Measurements from ENCODE around the gene PHLDA2.

Gene PHLDA2

GRCh38 chr11:2892215-2892966, 36.8 kb downstream of the PHLDA2 start:
- DNase-seq: peak; percentile 85

GRCh38 chr11:2891326-2892214, 37.6 kb downstream of the PHLDA2 start:
- DNase-seq: no peak

- peak; percentile 69 for DNase-seq
These were observed 38.5 kb downstream of the PHLDA2 start for GRCh38 chr11:2890466-2891294.

DNA sequence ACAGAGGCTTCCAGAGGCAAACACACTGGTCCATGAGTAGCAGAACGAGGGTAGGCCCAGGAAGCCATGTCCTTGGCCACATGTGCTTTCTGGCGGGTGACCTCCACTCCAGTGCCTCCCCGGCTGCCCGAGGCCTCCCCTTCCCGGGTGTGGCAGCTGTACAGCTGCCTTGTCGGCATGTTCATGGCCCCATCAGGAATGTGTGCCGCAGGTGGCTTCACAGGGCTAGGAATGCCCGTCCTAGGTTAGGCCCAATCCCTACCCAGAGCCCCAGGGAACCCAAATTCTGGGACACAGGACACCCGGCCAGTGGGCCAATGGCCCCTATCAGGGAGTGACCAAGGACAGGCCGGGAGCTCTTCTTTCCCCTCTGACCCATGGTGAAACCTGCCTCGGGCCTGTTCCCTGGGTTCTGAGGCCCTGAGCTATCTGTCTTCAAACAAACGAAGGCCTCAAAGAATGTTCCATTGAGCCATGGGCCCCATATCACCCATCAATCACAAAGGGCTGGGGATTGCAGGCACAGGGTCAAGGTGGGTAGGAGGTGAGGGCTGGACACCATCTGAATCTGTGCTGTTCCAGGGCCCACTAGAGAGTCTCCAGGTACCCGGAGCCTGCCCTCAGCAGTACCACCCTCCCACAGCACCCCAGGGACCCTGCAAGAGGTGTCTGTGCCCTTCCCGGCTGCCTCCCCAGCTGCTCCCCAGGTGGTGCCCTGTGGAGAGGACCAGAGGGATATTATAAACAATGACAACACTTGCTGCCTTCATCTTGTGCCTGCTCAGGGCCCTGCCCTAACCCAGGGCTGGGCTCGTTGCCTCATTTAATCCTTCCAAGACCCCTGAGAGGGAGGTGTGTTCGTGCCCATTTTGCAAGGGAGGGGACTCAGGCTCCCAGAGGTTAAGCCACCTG, 39.6 kb downstream of the PHLDA2 start:
- no peak for DNase-seq

- DNase-seq: peak; percentile 81
These were observed 40.8 kb downstream of the PHLDA2 start for GRCh38 chr11:2888266-2888968.

DNA sequence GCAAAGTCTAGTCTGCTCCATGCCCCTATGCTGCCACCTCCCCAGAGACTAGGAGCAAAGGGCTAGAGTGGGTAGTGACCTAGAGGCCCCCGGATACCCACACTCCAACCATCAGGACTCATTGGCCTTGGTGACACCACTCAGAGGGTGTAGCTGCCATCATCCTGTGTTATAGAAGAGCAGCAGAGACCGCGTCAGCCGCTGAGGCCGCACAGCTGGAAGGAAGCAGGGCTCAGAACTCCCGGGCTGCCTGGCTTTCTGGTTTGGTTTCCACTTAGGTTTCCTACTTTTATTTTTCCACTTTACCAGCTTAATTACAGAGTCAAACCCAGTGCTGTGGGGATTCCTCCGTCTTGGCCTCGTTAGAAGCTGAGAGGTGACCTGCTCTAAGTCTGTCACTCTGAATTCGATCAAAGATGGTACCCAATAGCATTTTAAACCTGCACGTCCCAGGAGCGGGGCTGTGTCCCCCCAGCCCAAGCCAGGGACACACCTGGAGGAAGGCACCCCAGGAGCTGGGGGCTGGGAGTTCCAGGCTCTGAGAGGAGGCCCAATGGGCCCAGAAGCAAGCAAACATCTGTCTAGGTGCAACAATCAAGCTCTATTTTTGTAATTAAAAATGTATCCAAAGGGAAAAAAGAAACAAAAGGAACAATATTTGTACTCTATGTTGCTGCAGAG, 41.6 kb downstream of the PHLDA2 start:
- peak; percentile 22 for DNase-seq

- no peak for DNase-seq
These were observed 42.3 kb downstream of the PHLDA2 start for GRCh38 chr11:2886936-2887335.

GRCh38 chr11:2886191-2886894, 42.9 kb downstream of the PHLDA2 start:
- peak; percentile 64 for DNase-seq

DNA sequence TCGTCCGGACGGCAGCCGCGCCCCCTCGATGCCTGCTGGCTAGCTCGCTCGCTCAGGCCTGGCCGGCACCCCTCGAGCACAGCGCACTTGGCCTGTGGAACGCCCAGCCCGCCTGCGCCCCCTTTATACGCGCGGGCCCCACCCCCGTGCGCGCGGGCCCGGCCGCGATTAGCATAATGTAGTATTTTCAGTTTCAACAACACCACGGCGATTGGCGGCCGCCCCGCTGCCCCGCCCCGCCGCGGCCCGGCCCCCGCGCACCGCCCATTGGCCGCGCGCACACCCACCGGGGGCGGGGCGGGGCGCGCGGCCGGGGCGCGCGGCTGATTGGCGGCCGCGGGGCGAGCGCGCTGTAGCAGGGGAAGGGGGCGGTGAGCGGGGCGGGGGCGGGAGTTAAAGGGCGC, 43.5 kb downstream of the PHLDA2 start, which contains the start of gene CDKN1C:
CDKN1C (minus strand) TSS at position 98 of the 404 bp plus-strand sequence. CDS start 319 bp downstream, outside the sequence.
- peak; percentile 80 for DNase-seq

- peak; percentile 53 for DNase-seq
These were observed 44.1 kb downstream of the PHLDA2 start for GRCh38 chr11:2885017-2885677.

- peak; percentile 22 for DNase-seq
These were observed 45.0 kb downstream of the PHLDA2 start for GRCh38 chr11:2883979-2884815.

DNA sequence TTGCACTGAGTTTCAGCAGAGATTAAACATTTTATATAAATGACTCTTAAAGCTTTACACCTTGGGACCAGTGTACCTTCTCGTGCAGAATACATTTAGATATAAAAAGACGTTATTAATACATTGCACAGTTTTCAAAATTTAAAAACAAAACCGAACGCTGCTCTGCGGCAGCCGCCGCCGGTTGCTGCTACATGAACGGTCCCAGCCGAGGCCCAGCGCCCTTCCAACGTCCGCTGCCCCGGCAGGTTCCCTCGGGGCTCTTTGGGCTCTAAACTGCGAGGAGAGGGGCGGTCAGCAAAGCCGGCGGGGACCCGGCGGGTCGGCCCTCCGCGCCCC, 45.6 kb downstream of the PHLDA2 start:
- DNase-seq: no peak

DNA sequence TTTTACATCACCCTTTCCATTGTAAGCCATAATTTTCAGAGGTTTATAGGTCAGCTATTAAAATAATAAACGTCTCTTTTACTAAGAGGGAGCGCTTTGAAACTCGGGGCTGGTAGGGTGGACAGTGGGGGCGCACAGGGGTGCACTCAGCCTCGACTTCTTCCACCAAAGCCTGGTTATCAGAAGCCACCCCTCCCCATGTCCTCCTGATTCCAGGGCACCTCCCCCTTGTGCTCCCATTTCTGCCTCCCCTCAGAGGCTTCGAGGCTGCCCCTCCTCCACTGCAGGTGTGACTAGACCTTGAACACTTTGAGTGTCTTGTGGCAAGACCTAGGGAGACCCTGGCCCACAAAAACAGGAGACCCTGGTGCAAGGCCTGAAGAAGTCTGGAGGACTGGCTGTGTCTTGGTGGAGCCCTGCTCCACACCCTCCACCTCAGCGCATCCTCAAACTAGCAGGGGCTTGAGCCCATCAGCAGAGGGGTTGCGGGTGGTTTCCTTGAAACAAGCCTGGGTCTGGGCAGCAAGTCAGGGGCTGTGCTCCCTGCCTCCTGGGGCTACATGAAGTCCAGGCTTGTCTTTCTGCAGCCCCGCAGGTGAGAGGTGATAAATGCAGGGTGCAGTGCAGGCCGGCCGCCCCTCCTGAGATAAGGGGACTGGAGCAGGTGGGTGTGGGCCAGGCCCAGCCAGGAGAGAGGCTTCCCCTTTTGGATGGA, 46.7 kb downstream of the PHLDA2 start:
- no peak for DNase-seq

- DNase-seq: no peak
These were observed 47.2 kb downstream of the PHLDA2 start for GRCh38 chr11:2881981-2882375.

DNA sequence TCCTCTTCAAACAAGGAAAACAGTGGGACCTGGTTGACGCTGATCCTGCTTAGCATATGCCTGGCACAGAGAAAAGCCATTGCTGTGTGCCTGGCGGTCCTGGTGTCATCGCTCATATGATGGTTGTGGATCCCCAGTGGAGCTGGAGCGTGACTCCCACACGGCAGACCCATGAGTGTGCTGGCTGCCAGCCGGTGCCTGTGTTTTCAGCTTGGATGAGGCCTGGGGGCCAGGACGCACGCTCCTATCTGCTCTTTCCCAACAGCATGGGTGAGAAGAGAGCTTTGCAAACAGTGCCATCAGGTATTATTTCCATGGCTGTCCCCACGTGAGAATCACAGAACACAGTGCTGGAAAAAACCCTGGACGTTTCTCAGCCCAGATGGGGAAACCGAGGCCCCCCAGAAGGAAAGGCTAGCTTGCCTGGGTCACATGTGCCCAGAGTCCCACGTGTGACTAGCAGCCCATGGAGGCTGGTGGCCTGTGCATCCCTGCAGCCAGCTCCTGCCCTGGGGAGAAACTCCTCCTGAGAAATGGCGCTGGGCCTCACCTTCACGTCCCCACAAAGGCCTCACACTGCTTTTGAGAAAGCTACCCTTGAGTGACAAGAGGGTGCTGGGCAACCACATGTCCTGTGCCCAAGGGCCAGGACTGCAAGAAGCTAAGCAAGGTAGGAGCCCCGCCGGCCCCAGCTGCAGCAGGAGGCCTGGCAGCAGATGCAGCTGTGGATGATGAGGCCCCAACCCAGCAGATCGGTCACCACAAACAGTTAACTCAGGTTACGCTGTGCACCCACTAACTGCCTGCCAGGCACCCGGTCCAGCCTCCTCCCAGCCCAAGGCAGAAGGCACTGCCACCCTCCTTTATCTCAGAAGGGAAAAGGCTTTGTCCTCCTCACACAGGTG, 47.9 kb downstream of the PHLDA2 start:
- DNase-seq: no peak

- DNase-seq: no peak
These were observed 48.6 kb downstream of the PHLDA2 start for GRCh38 chr11:2880646-2881045.

GRCh38 chr11:2878782-2879181, 50.4 kb downstream of the PHLDA2 start:
- no peak for DNase-seq

All from NCI-H146 (cell line).